HT-29 (cell line): ENCODE data around the gene AP5B1. TPM values are rescaled to one million over a fixed set of nuclear protein-coding genes. Genes with fewer than 3 reads are reported as not detected.
A peak's percentile ranks its signal among the peaks of the same experiment; 100 is the strongest.

Experiments used
- DNase-seq: peaks from one replicate; pipeline ENCODE4 v3.0.0-alpha.2; 2015; ENCODE audit warnings: low spot score
- total RNA-seq: library from RNA; depleted of rRNA; stranded (reverse); fragments of >200 nt; shearing (Covaris generic); gene quantifications from 2 replicates; pipeline ENCODE4 v1.2.3, GENCODE V29; 2014

The AP5B1 gene
- total RNA-seq, 1 experiment from 2014 or later = 20.2 TPM

DNA sequence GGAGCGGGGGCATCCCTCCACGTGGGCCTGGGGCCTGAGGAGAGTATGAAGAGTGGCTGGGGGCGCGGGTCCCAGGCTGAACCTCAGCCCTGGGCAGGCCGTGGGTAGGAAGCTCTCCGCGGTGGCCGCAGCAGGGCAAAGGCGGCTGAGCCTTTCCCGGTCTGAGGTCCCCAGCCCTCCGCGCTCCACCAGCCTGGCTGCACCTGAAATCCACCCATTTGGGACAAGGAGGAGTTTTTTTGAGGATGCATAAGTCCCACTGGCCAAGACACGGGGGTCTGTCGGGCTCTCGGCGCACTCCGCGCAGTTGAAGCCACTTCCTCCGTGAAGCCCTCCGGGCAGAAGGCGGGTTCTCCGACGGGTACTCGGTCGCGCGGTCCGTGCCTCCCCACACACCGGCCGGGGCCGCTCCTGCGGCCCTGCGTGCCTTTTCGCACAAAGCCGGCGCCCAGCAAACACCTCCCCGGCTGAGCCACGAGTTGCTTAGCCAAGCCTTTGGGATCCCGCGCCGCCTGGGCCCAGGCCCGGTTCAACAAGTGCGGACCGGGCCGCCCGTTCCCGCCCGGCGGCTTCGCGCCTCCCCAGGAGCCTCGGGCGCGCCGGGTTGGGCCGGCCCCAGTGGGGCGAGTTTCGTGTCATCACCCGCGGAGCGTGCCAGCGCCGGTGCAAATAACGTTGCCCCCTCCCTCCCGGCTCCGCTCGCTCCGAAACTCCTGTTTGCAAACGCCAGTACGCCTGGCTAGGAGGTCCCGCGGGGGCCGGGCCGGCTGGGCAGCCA lies 5.4 kb upstream of the AP5B1 start:
- DNase-seq = no peak

DNA sequence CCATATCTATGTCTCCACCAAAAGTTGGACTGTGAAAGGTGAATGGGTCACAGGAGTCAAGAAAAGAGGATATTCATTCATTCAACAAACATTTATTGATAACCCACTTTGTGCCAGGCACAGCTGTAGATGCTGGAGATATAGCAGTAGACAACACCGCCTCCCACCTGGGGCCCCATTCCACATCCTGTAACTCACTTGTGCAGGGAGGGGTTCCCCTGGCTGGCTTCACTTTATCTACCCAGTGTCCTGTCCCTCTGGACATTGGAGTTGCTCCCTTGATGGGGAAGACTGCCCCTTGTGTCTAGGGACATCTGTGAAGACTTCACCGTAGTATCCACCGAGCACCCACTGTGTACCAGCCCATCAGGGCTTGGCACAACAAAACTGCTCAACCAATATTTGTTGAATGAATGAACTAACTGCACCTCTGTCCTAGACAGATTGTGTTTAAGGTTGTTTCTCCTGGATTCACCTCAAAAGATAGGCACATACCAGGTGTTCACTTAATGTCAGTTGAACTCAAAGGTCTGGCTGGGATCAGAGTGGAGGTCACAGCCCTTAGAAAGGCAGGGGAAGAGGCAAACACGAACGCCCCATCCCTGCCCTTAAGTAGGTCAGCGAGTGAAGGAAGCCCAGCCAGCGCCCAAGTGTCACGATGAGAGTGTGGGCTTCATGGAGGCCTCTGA lies 4.7 kb upstream of the AP5B1 start:
- DNase-seq = no peak

DNA sequence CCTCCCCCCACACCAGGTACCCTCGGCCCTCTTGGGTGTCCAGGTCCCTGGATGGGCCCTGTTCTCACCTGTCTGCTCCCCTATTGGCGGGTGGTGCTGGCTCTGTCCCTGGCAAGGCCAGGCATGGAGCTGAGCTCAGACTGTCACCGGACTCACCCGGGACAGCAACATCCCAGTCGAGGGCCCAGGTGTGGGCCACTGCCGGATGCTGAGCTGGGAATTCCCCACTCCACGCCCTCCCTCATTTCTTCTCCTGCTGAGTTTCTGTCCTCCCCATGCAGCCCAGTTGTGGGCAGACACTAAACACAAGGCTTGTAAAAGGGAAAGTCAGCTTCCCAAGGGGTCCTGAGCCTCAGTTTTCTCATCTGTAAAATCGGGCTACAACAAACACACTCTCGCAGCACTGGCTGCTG lies 2.0 kb upstream of the AP5B1 start:
- DNase-seq = no peak

GRCh38 chr11:65781962-65782815 lies 1.4 kb upstream of the AP5B1 start:
- DNase-seq = no peak

- DNase-seq = no peak
Observed at GRCh38 chr11:65781152-65781961, 581 bp upstream of the AP5B1 start.

GRCh38 chr11:65779919-65780769 lies 632 bp downstream of the AP5B1 start:
- DNase-seq = peak; percentile 89

DNA sequence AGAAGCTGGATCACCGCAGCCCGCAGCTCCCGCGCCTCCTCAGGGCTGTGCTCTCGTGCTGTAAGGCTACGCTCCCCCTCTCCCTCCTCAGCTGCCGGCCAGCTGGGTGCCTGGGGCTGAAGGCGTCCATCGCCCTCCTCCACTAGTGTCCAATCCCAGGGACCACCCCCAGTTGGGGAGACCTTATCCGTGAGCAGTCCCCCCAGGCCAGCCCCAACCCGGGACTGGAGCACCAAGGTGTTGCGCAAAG lies 1.2 kb downstream of the AP5B1 start:
- no peak for DNase-seq

DNA sequence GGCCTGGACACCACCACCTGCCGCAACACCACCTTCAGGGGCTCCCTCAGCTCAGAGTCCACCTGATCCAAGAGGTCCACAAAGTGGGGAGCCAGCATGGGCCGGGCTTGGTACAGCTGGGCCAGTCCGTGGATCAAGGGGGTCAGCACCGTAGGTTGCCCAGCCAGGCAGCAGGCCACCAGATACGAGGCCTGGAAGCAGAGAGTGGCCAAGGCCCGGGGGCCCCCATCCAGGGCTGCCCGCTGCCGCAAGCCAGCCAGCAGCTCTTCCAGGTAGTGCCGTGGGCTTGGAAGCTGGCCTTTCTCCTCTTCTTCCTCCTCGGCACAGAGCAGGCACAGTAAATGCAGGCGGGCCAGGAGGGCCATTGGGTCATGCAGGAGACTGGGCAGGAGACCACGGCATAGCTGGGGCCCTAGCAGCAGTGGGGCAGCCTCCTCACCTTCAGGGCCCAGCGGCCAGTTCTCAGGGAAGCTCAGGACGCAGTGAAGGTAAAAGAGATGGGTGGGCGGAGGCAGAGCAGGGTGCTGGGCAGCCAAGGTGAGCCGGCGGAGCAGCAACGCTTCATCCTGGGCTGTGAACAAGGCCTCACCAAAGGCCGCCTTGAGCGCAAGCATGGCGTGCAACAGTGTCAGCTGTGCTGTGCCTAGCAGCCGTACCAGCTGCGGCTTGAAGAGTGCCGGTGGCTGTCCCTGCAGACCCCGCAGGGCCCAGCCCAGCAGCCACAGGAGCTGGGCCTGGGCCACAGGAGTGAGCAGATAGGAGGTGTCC lies 1.7 kb downstream of the AP5B1 start:
- no peak for DNase-seq

DNA sequence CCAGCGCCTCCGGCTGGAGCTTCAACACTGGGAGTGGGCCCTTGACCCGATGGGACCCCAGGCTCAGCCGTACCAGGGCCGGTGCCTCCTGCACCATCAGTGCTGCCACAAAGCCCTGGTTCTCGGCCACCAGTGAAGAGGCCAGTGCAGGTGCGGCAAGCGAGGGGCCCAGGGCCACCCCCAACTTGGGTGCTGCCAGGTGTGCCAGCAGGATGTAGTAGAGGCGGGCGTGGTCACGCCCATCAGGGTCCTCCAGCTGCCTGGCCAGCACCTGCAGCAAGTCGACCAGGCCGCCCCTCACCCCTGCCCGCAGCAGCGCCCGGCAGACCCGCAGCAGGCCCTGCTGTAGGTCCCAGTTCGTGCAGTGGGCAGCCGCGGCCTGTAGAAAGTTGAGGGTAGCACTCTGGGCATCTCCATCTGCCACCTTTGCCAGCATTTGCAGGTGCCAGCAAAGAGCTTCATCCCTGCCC lies 2.3 kb downstream of the AP5B1 start:
- DNase-seq = no peak

GRCh38 chr11:65777821-65778361 lies 2.9 kb downstream of the AP5B1 start:
- no peak for DNase-seq

DNA sequence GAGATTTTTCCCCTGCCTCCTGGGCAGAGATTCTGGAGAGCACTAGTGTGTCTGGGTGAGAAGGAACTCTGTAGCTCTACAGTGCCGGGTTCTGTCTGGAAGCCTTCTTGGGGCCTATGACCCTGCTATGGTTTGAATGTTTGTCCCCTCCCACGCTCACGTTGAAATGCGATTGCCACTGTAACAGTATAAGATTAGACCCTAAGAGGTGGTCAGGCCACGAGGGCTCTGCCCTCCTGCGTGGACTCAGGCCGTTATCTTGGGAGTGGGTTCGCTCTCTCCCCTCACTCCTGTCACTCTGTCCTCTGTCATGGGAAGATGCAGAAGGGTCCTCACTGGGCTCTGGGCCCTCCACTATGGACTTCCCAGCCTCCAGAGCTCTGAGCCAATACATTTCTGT lies 3.5 kb downstream of the AP5B1 start:
- DNase-seq = no peak

DNA sequence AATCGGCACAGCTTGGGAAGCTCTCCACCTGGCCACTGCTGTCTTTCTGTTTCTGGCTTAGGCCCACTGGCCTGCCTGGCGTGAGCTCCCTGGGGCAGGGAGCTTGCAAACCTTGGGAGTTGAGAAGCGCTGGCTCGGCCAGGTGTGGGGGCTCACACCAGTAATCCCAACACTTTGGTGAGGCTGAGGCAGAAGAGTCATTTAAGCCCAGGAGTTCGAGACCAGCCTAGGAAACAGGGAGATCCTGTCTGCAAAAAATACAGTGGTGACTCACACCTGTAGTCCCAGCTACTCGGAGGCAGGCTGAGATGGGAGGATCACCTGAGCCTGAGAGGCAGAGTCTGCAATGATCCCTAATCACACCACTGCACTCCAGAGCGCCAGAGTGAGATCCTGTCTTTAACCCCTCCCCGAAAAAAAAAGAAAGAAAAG lies 4.0 kb downstream of the AP5B1 start:
- no peak for DNase-seq

- no peak for DNase-seq
Observed at GRCh38 chr11:65776196-65776595, 4.6 kb downstream of the AP5B1 start.

DNA sequence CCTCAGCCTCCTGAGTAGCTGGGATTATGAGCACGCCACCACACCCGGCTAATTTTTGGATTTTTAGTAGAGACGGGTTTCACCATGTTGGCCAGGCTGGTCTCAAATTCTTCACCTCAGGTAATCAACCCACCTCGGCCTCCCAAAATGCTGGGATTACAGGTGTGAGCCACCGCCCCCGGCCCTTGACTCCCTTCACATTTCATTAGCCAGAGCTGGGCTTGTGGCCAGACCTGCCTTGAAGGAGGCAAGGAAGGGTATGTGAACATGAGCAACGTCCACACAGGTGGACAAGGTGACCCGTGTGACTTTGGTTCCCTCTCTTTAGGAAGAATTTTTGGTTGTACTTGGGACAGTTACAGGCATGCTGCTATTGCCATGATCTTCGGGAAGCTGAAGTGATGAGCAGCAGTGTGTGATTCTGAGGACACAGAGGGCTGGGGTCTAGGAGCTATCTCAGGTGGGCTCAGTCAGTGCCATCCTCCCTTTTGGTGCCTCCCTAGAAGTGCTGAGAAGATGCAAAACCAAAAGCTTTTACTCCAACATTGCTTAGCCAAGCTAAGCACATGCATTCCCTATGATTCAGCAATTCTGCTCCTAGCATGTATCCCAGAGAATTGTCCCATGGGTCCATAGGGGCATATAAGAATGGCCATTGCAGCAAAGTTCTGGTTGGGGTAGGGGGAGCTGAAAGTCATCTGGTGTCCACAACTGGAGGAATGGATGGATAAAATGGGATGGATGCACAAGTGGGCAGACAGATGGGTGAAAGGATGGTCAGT lies 6.1 kb downstream of the AP5B1 start:
- DNase-seq = no peak

- DNase-seq = peak; percentile 41
Observed at GRCh38 chr11:65773784-65774411, 6.9 kb downstream of the AP5B1 start.

DNA sequence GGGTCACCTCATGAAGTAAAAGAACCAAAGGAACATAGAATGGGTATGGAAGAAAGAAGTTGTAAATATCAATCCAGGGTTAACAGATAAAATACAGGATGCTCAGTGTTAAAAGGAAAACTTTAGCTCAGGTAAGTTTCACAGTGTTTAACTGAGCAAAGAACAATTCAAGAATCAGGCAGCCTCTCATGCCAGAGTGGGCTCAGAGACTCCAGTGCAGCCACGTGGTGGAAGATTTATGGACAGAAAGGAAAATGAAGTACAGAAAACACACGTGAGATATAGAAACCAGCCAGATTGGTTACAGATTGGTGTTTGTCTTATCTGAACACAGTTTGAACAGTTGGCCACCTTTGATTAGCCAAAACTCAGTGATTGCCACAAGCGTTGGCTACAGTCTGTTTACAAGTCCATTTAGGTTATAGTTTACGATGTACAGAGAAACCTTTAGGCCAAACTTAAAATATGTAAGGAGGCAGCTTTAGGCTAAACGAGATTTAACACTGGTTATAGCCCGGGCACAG lies 9.1 kb downstream of the AP5B1 start:
- no peak for DNase-seq

GRCh38 chr11:65770951-65771567 lies 9.7 kb downstream of the AP5B1 start:
- DNase-seq = no peak
